Breast epithelium (tissue), 3 donors: ENCODE data around the gene KIAA0513.

Source experiments
- POLR2A ChIP-seq: fragments of 450-650 bp; IDR thresholded peaks from one replicate; pipeline ENCODE4 v1.6.1; 2016; ENCODE audit warnings: antibody characterized with exemption, mild to moderate bottlenecking, moderate library complexity
- POLR2AphosphoS5 ChIP-seq, 3 donors: sonication (generic); formaldehyde crosslinking; IDR thresholded peaks; one replicate each; pipeline ENCODE4 v1.6.1; 2017; ENCODE audit warnings: antibody characterized with exemption in 3 of 3
- TF ChIP-seq, protein P1 (sequence below), 3 donors: fragments of 450-650 bp; IDR thresholded peaks; one replicate each; pipeline ENCODE4 v1.5.1; 2016 to 2017; ENCODE audit warnings: antibody characterized with exemption in 3 of 3, mild to moderate bottlenecking in 3 of 3, moderate library complexity in 3 of 3

DNA sequence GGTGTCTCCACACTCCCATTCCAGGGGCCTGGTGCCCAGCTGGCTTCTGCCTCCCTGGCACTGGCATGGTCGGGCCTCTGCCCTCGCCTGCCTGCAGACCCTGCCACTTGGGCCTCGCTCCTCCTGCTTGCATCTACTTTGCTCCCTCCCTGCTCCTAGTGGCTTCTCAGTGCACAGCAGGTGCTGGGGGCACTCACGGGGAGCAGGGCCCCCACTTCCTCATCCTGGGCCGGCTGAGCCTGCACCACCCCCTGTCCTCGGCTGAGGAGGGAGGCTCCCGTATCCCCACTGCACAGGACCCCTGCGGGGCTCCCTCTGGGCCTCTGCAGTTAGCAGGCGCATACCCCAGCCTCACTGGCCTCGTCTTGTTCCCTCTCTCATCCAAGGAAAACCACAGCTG is 49.4 kb downstream of the KIAA0513 start:
- TF ChIP-seq, protein P1, sequence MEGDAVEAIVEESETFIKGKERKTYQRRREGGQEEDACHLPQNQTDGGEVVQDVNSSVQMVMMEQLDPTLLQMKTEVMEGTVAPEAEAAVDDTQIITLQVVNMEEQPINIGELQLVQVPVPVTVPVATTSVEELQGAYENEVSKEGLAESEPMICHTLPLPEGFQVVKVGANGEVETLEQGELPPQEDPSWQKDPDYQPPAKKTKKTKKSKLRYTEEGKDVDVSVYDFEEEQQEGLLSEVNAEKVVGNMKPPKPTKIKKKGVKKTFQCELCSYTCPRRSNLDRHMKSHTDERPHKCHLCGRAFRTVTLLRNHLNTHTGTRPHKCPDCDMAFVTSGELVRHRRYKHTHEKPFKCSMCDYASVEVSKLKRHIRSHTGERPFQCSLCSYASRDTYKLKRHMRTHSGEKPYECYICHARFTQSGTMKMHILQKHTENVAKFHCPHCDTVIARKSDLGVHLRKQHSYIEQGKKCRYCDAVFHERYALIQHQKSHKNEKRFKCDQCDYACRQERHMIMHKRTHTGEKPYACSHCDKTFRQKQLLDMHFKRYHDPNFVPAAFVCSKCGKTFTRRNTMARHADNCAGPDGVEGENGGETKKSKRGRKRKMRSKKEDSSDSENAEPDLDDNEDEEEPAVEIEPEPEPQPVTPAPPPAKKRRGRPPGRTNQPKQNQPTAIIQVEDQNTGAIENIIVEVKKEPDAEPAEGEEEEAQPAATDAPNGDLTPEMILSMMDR (IDR thresholded peaks at IDR 0.05), result no peak
- TF ChIP-seq POLR2A, result no peak
- TF ChIP-seq POLR2AphosphoS5 (IDR thresholded peaks at IDR 0.05), result no peak
